SU-DHL-6 (cell line): ENCODE data around the gene TLCD4.

Experiments
- CTCF ChIP-seq: fragments of 200-600 bp; sonication (generic); IDR thresholded peaks from one replicate; pipeline ENCODE4 v1.5.1; 2017; ENCODE audit warnings: antibody characterized with exemption, mild to moderate bottlenecking, low read length, moderate library complexity; ENCODE audit not compliant: insufficient read depth, poor library complexity, severe bottlenecking
- EZH2phosphoT487 ChIP-seq: fragments of 200-600 bp; sonication (generic), shearing (Covaris generic); conservative IDR thresholded peaks from 2 replicates; pipeline ENCODE4 v1.6.1; 2018; ENCODE audit warnings: mild to moderate bottlenecking, antibody characterized with exemption, low read length, moderate library complexity, mixed read lengths

GRCh38 chr1:95145493-95145892 lies 28.3 kb downstream of the TLCD4 start:
- TF ChIP-seq CTCF = no peak
- no peak for TF ChIP-seq EZH2phosphoT487
